HepG2 (cell line): ENCODE data around the gene RHOBTB3. TPM values are rescaled to one million over a fixed set of nuclear protein-coding genes. Genes with fewer than 3 reads are reported as not detected.

Source experiments
- DMTF1 ChIP-seq: sonication (generic); formaldehyde crosslinking; IDR thresholded peaks from 2 replicates; pipeline ENCODE4 v1.4.0; 2020; ENCODE audit warnings: mild to moderate bottlenecking, missing genetic modification reagents
- EZH2 ChIP-seq: conservative IDR thresholded peaks from 2 replicates; pipeline ENCODE4 v1.6.1; 2012; ENCODE audit warnings: mild to moderate bottlenecking, low read depth, low read length, moderate library complexity
- FOXK1 ChIP-seq: sonication (generic); formaldehyde crosslinking; IDR thresholded peaks from 2 replicates; pipeline ENCODE4 v1.4.0; 2020; ENCODE audit warnings: low read depth, missing genetic modification reagents, borderline replicate concordance
- FOXO1 ChIP-seq: sonication (generic); formaldehyde crosslinking; IDR thresholded peaks from 2 replicates; pipeline ENCODE4 v1.4.0; 2020; ENCODE audit warnings: missing genetic modification reagents
- GATA4 ChIP-seq: sonication (generic); IDR thresholded peaks from 2 replicates; pipeline ENCODE4 v1.6.1; 2016; ENCODE audit warnings: antibody characterized with exemption, low read depth, borderline replicate concordance
- HNRNPH1 ChIP-seq: fragments of 200-400 bp; formaldehyde crosslinking; optimal IDR thresholded peaks from 2 replicates; pipeline ENCODE3; 2017; ENCODE audit warnings: mild to moderate bottlenecking, low read depth, low read length
- KDM5A ChIP-seq: fragments of 200-600 bp; sonication (generic); IDR thresholded peaks from 2 replicates; pipeline ENCODE4 v1.7.0; 2018; ENCODE audit warnings: antibody characterized with exemption, mild to moderate bottlenecking, low read length, borderline replicate concordance
- MTF1 ChIP-seq: sonication (generic); formaldehyde crosslinking; IDR thresholded peaks from 2 replicates; pipeline ENCODE4 v1.5.0; 2020; ENCODE audit warnings: missing genetic modification reagents
- NFKB2 ChIP-seq: sonication (generic); formaldehyde crosslinking; IDR thresholded peaks from 2 replicates; pipeline ENCODE4 v1.4.0; 2020; ENCODE audit warnings: missing genetic modification reagents, borderline replicate concordance
- PRDM4 ChIP-seq: sonication (generic); formaldehyde crosslinking; IDR thresholded peaks from 2 replicates; pipeline ENCODE4 v1.9.0; 2021; ENCODE audit warnings: missing genetic modification reagents, borderline replicate concordance
- SATB2 ChIP-seq: sonication (generic); formaldehyde crosslinking; IDR thresholded peaks from 2 replicates; pipeline ENCODE4 v1.5.0; 2020; ENCODE audit warnings: missing genetic modification reagents
- THRA ChIP-seq: sonication (generic); formaldehyde crosslinking; IDR thresholded peaks from 2 replicates; pipeline ENCODE4 v1.4.0; 2020; ENCODE audit warnings: missing genetic modification reagents, borderline replicate concordance
- ZBTB4 ChIP-seq: sonication (generic); formaldehyde crosslinking; IDR thresholded peaks from 2 replicates; pipeline ENCODE4 v1.4.0; 2020; ENCODE audit warnings: missing genetic modification reagents, mild to moderate bottlenecking, borderline replicate concordance
- ZKSCAN5 ChIP-seq: sonication (generic); formaldehyde crosslinking; IDR thresholded peaks from 2 replicates; pipeline ENCODE4 v1.5.1; 2020; ENCODE audit warnings: mild to moderate bottlenecking, missing genetic modification reagents
- ZKSCAN8 ChIP-seq: IDR thresholded peaks from 2 replicates; pipeline ENCODE4 v1.6.1; 2016; ENCODE audit warnings: borderline replicate concordance, missing genetic modification reagents, missing compliant biosample characterization
- ZNF180 ChIP-seq: sonication (generic); formaldehyde crosslinking; IDR thresholded peaks from 2 replicates; pipeline ENCODE4 v1.4.0; 2020; ENCODE audit warnings: low read depth, missing genetic modification reagents, borderline replicate concordance
- ZNF350 ChIP-seq: sonication (generic); formaldehyde crosslinking; IDR thresholded peaks from 2 replicates; pipeline ENCODE4 v1.4.0; 2020; ENCODE audit warnings: mild to moderate bottlenecking, low read depth, missing genetic modification reagents, borderline replicate concordance
- ZNF484 ChIP-seq: sonication (generic); formaldehyde crosslinking; IDR thresholded peaks from 2 replicates; pipeline ENCODE4 v1.5.1; 2020; ENCODE audit warnings: mild to moderate bottlenecking, low read depth, missing genetic modification reagents, borderline replicate concordance
- ZNF878 ChIP-seq: sonication (generic); formaldehyde crosslinking; IDR thresholded peaks from 2 replicates; pipeline ENCODE4 v1.8.1; 2023; ENCODE audit warnings: mild to moderate bottlenecking, missing genetic modification reagents, moderate library complexity
- polyA plus RNA-seq, 8 experiments: library from polyadenylated mRNA; depleted of rRNA in 3 of 8; stranded (reverse) in 7 of 8; unstranded in 1 of 8; fragments of >200 nt; fragmentation: Illumina TruSeq in 4 of 8; extraction: Trizol in 4 of 8; gene quantifications; 2 replicates each; pipeline versions ENCODE4 v1.2.1 to v1.2.3, GENCODE V29; 2011 to 2016; ENCODE audit warnings: low read depth in 4 of 8, missing spikeins in 1 of 8, mixed read lengths in 1 of 8; ENCODE audit not compliant: insufficient read depth in 1 of 8
- total RNA-seq, 5 experiments: library from RNA; depleted of rRNA; stranded (reverse); fragments of >200 nt; fragmentation: Illumina TruSeq; extraction: Trizol; gene quantifications; 2 replicates each; pipeline ENCODE4 v1.2.3, GENCODE V29; 2016; ENCODE audit warnings: low read depth in 1 of 5

The RHOBTB3 gene
- total and polyA plus RNA-seq, 2 of the 13 experiments (the other 11 are each of a cell fraction or from before 2014, with no cell fraction given) = 31.6 to 35.4 TPM

- no peak for TF ChIP-seq DMTF1 (CRISPR knock-in tag)
- peak; percentile 78; the same call in 1 of the 2 replicates for TF ChIP-seq THRA (CRISPR knock-in tag)
- TF ChIP-seq HNRNPH1 = no peak
- TF ChIP-seq GATA4 = no peak
- TF ChIP-seq ZKSCAN5 (CRISPR knock-in tag) = no peak
- no peak for TF ChIP-seq KDM5A
- no peak for TF ChIP-seq PRDM4 (CRISPR knock-in tag)
- no peak for TF ChIP-seq ZNF484 (CRISPR knock-in tag)
- no peak for TF ChIP-seq SATB2 (CRISPR knock-in tag)
- TF ChIP-seq FOXK1 = peak; percentile 42; the same call in 1 of the 2 replicates
- TF ChIP-seq ZKSCAN8 (CRISPR knock-in tag) = no peak
- no peak for TF ChIP-seq NFKB2 (CRISPR knock-in tag)
- TF ChIP-seq ZNF180 (CRISPR knock-in tag) = no peak
- no peak for TF ChIP-seq EZH2
- 0 out of 2 replicates have a peak, but pooled peaks have one; percentile 50 for TF ChIP-seq MTF1 (CRISPR knock-in tag)
- TF ChIP-seq ZNF878 = no peak
- TF ChIP-seq ZNF350 = no peak
- TF ChIP-seq FOXO1 (CRISPR knock-in tag) = 0 out of 2 replicates have a peak, but pooled peaks have one; percentile 36
- no peak for TF ChIP-seq ZBTB4
Measured at GRCh38 chr5:95759005-95759404, 27.9 kb downstream of the RHOBTB3 start (continued).
